ENCODE results near the gene FBXL3. TPM values are rescaled to one million over a fixed set of nuclear protein-coding genes. Genes with fewer than 3 reads are reported as not detected.

FBXL3 gene
- total and polyA plus RNA-seq, 2 of the 13 experiments (the other 11 are each of a cell fraction or from before 2014, with no cell fraction given): 11.5 to 18.5 TPM

DNA sequence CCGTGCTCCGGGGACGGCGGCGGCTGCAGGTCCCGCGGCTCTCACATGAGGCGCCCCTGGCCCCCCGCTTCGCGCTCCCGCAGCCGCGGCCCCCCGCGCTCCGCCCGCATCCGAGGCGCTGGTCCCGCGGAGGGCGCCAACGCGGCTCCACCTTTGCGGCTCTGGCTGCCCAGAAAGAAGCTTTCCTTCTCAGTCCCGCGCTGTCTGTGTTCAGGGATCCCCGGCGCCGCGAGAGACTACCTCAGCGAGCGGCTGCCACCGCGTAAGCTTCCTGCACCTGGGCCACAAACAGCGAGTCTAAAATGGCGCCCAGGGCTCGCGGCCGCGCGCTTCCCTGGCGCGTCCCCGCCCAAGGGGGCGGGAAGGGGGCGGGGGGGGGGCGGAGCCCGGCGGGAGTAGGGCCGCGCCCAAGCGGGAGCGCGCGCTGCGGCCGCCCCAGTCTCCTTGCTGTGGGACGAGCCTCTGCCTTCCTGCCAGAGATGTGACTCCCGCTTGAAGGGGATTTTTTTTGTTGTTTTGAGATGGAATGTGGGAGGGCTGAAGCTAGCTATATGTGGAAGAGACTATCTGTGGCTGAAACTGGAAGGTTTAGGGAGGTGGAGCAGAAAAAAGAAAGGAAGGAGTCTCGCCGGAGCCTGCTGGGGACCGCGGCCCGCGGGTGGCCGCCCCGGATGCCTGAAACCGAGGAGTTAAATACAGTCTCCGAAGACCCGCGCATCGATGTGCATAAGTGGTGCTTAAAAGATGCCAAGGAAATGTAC is at the start of gene FBXL3 (continued):
- 0 out of 2 replicates have a peak, but pooled peaks have one; percentile 35 for TF ChIP-seq POGZ (CRISPR knock-in tag; IDR thresholded peaks at IDR 0.05)
- TF ChIP-seq RAD21 (CRISPR knock-in tag; IDR thresholded peaks at IDR 0.05): peak; percentile 42; the same call in 1 of the 2 replicates
- TF ChIP-seq, protein P1, sequence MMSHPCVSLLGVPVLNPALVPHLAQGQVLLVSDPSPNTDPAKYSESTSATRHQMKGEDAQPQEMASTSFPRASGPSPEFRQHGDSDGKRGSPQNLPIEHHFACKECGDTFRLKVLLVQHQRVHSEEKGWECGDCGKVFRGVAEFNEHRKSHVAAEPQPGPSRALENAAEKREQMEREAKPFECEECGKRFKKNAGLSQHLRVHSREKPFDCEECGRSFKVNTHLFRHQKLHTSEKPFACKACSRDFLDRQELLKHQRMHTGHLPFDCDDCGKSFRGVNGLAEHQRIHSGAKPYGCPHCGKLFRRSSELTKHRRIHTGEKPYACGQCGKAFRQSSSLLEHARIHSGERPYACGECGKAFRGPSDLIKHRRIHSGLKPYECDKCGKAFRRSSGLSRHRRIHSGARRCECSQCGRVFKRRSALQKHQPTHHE (CRISPR knock-in tag; IDR thresholded peaks at IDR 0.05; ENCODE audit: borderline replicate concordance): 0 out of 2 replicates have a peak, but pooled peaks have one; percentile 38
- TF ChIP-seq ZFX (CRISPR knock-in tag; IDR thresholded peaks at IDR 0.05; ENCODE audit: low read depth): peak; percentile 77
- TF ChIP-seq ZNF335 (CRISPR knock-in tag; IDR thresholded peaks at IDR 0.05): peak; percentile 83; the same call in 1 of the 2 replicates
- TF ChIP-seq GPN1 (CRISPR knock-in tag; IDR thresholded peaks at IDR 0.05; ENCODE audit: borderline replicate concordance): no peak
- TF ChIP-seq HOXA3 (CRISPR knock-in tag; IDR thresholded peaks at IDR 0.05): peak; percentile 41; the same call in 1 of the 2 replicates
- TF ChIP-seq SP5 (CRISPR knock-in tag; IDR thresholded peaks at IDR 0.05; ENCODE audit: borderline replicate concordance, low read depth): peak; percentile 39; the same call in 1 of the 2 replicates
- TF ChIP-seq DMAP1 (CRISPR knock-in tag; IDR thresholded peaks at IDR 0.05): peak; percentile 47; the same call in 1 of the 2 replicates
- TF ChIP-seq ZBTB7B (CRISPR knock-in tag; IDR thresholded peaks at IDR 0.05): 0 out of 2 replicates have a peak, but pooled peaks have one; percentile 10
- peak; percentile 48; the same call in 1 of the 2 replicates for TF ChIP-seq HDAC1 (CRISPR knock-in tag; IDR thresholded peaks at IDR 0.05)
- TF ChIP-seq YY1 (IDR thresholded peaks at IDR 0.05; ENCODE audit: insufficient read depth, insufficient replicate concordance, low read depth, low read length): peak; percentile 92
- TF ChIP-seq, protein P2, sequence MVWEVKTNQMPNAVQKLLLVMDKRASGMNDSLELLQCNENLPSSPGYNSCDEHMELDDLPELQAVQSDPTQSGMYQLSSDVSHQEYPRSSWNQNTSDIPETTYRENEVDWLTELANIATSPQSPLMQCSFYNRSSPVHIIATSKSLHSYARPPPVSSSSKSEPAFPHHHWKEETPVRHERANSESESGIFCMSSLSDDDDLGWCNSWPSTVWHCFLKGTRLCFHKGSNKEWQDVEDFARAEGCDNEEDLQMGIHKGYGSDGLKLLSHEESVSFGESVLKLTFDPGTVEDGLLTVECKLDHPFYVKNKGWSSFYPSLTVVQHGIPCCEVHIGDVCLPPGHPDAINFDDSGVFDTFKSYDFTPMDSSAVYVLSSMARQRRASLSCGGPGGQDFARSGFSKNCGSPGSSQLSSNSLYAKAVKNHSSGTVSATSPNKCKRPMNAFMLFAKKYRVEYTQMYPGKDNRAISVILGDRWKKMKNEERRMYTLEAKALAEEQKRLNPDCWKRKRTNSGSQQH (CRISPR knock-in tag; IDR thresholded peaks at IDR 0.05; ENCODE audit: low read depth): 0 out of 2 replicates have a peak, but pooled peaks have one; percentile 27
- peak; percentile 80; the same call in 1 of the 2 replicates for TF ChIP-seq TGIF2 (CRISPR knock-in tag; IDR thresholded peaks at IDR 0.05)
- TF ChIP-seq ZC3H13 (CRISPR knock-in tag; IDR thresholded peaks at IDR 0.05): no peak
- no peak for TF ChIP-seq JUN (CRISPR knock-in tag; IDR thresholded peaks at IDR 0.05)
- no peak for TF ChIP-seq ZNF343 (CRISPR knock-in tag; IDR thresholded peaks at IDR 0.05)
- TF ChIP-seq ELF4 (CRISPR knock-in tag; IDR thresholded peaks at IDR 0.05; ENCODE audit: borderline replicate concordance): no peak
- peak; percentile 76; the same call in 1 of the 2 replicates for TF ChIP-seq SIN3A (IDR thresholded peaks at IDR 0.05; ENCODE audit: borderline replicate concordance, low read depth, low read length)
- TF ChIP-seq NR1H2 (CRISPR knock-in tag; IDR thresholded peaks at IDR 0.05; ENCODE audit: borderline replicate concordance, low read depth): 0 out of 2 replicates have a peak, but pooled peaks have one; percentile 30
- TF ChIP-seq XRCC5 (optimal IDR thresholded peaks at IDR 0.05; ENCODE audit: low read length): peak; percentile 30
- peak; percentile 83 for TF ChIP-seq YEATS4 (CRISPR knock-in tag; IDR thresholded peaks at IDR 0.05; ENCODE audit: borderline replicate concordance)
- TF ChIP-seq, protein P3, sequence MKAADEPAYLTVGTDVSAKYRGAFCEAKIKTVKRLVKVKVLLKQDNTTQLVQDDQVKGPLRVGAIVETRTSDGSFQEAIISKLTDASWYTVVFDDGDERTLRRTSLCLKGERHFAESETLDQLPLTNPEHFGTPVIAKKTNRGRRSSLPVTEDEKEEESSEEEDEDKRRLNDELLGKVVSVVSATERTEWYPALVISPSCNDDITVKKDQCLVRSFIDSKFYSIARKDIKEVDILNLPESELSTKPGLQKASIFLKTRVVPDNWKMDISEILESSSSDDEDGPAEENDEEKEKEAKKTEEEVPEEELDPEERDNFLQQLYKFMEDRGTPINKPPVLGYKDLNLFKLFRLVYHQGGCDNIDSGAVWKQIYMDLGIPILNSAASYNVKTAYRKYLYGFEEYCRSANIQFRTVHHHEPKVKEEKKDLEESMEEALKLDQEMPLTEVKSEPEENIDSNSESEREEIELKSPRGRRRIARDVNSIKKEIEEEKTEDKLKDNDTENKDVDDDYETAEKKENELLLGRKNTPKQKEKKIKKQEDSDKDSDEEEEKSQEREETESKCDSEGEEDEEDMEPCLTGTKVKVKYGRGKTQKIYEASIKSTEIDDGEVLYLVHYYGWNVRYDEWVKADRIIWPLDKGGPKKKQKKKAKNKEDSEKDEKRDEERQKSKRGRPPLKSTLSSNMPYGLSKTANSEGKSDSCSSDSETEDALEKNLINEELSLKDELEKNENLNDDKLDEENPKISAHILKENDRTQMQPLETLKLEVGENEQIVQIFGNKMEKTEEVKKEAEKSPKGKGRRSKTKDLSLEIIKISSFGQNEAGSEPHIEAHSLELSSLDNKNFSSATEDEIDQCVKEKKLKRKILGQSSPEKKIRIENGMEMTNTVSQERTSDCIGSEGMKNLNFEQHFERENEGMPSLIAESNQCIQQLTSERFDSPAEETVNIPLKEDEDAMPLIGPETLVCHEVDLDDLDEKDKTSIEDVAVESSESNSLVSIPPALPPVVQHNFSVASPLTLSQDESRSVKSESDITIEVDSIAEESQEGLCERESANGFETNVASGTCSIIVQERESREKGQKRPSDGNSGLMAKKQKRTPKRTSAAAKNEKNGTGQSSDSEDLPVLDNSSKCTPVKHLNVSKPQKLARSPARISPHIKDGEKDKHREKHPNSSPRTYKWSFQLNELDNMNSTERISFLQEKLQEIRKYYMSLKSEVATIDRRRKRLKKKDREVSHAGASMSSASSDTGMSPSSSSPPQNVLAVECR (CRISPR knock-in tag; IDR thresholded peaks at IDR 0.05; ENCODE audit: borderline replicate concordance): peak; percentile 52; the same call in 1 of the 2 replicates

Measured in HepG2 (cell line).